OCI-LY7 (cell line): ENCODE results near the gene PPM1M. TPM values are rescaled to one million over a fixed set of nuclear protein-coding genes. Genes with fewer than 3 reads are reported as not detected.

Experiments used
- BruUV-seq: library from RNA; stranded (reverse); fragments of 400-500 nt; replicated peaks from 2 replicates; lab custom pipeline; 2021; lab: Mats Ljungman, UMichigan
- CTCF ChIA-PET: fragments of 300-600 bp; sonication (Branson Sonifier 250); formaldehyde crosslinking; loops from one replicate; lab custom pipeline; 2022; ENCODE audit warnings: antibody characterized with exemption; ENCODE audit not compliant: unreplicated experiment; lab: Charles Lee
- POLR2A ChIA-PET: fragments of 300-600 bp; sonication (Branson Sonifier 250); formaldehyde crosslinking; loops from one replicate; lab custom pipeline; 2022; ENCODE audit warnings: antibody characterized with exemption; lab: Charles Lee
- DNase-seq: peaks from one replicate; pipeline ENCODE4 v3.0.0-alpha.2; 2015; ENCODE audit warnings: low spot score
- H2AFZ ChIP-seq: fragments of 200-600 bp; sonication (generic), shearing (Covaris generic); 2 replicates; pipeline ENCODE4 v1.6.1; 2014; ENCODE audit warnings: mild to moderate bottlenecking, antibody characterized with exemption, low read length, moderate library complexity
- H3K27ac ChIP-seq: fragments of 200-600 bp; sonication (generic); 2 replicates; pipeline ENCODE4 v1.5.1; 2014; ENCODE audit warnings: mixed run types, low read depth, mild to moderate bottlenecking, moderate library complexity, low read length, inconsistent platforms; ENCODE audit not compliant: poor library complexity, severe bottlenecking
- H3K36me3 ChIP-seq: fragments of 200-600 bp; sonication (generic); 2 replicates; pipeline ENCODE4 v1.6.1; 2014; ENCODE audit warnings: mild to moderate bottlenecking, antibody characterized with exemption, low read length, moderate library complexity, mixed read lengths; ENCODE audit not compliant: insufficient read depth
- H3K4me1 ChIP-seq: fragments of 200-600 bp; sonication (generic); 2 replicates; pipeline ENCODE4 v1.5.1; 2014; ENCODE audit warnings: mild to moderate bottlenecking, low read length; ENCODE audit not compliant: insufficient read depth, poor library complexity, severe bottlenecking
- H3K4me2 ChIP-seq: fragments of 200-600 bp; sonication (generic); 2 replicates; pipeline ENCODE4 v1.6.1; 2014; ENCODE audit warnings: mild to moderate bottlenecking, low read length
- H3K4me3 ChIP-seq: fragments of 200-600 bp; sonication (generic); 2 replicates; pipeline ENCODE4 v1.5.1; 2014; ENCODE audit warnings: mild to moderate bottlenecking, low read depth, low read length; ENCODE audit not compliant: poor library complexity, severe bottlenecking
- H3K79me2 ChIP-seq: fragments of 200-600 bp; sonication (generic); 2 replicates; pipeline ENCODE4 v1.6.1; 2016; ENCODE audit warnings: low read depth, mild to moderate bottlenecking, low read length, moderate library complexity, mixed read lengths; ENCODE audit not compliant: insufficient read depth
- H3K9me2 ChIP-seq: fragments of 200-600 bp; sonication (generic); 2 replicates; pipeline ENCODE4 v1.6.1; 2016; ENCODE audit warnings: mild to moderate bottlenecking, low read length, mixed read lengths; ENCODE audit not compliant: insufficient read depth
- H3K9me3 ChIP-seq: fragments of 200-600 bp; sonication (generic); 2 replicates; pipeline ENCODE4 v1.6.1; 2014; ENCODE audit warnings: mild to moderate bottlenecking, mixed run types, low read length, mixed read lengths
- H4K20me1 ChIP-seq: fragments of 200-600 bp; sonication (generic); 2 replicates; pipeline ENCODE4 v1.6.1; 2014; ENCODE audit warnings: mild to moderate bottlenecking, antibody characterized with exemption, low read length, moderate library complexity, mixed read lengths; ENCODE audit not compliant: insufficient read depth
- EZH2phosphoT487 ChIP-seq: fragments of 200-600 bp; sonication (generic); IDR thresholded peaks from 2 replicates; pipeline ENCODE4 v1.6.1; 2018; ENCODE audit warnings: low read depth, borderline replicate concordance, mild to moderate bottlenecking, mixed run types, antibody characterized with exemption, low read length, moderate library complexity, mixed read lengths
- intact Hi-C: fragments of 100-400 bp; cut with micrococcal nuclease; formaldehyde crosslinking; loops from one replicate; pipeline ENCODE4 v1.10.0; 2022; ENCODE audit not compliant: unreplicated experiment
- total RNA-seq, 2 experiments: library from RNA; depleted of rRNA in 1 of 2; stranded (reverse); fragments of >200 nt in 1 of 2; shearing (Covaris generic) in 1 of 2; gene quantifications; 2 replicates each; pipeline ENCODE4 v1.2.3, GENCODE V29; 2014 to 2022
- TF ChIP-seq, protein P1 (sequence below): fragments of 200-600 bp; sonication (generic); conservative IDR thresholded peaks from 2 replicates; pipeline ENCODE4 v1.5.1; 2014; ENCODE audit warnings: mild to moderate bottlenecking, antibody characterized with exemption, low read length, moderate library complexity, mixed read lengths

The PPM1M gene
- total RNA-seq, 2 experiments from 2014 or later = 4.4 to 15.6 TPM

DNA sequence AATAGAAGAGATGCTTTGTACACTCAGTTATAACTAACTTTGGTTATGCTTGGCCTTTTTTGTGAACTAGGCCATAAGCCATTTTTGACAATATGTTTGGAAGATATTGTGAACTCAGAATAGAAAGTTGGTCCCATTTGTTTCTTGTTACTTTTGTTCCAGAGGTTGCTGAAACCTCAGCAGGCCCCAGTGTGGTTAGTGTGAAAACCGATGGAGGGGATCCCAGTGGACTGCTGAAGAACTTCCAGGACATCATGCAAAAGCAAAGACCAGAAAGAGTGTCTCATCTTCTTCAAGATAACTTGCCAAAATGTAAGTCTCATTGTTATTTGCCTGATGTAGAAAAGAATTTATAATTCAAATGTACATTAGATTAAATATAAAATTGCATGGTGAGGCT, 41.9 kb upstream of the PPM1M start:
- Histone ChIP-seq H3K36me3 (peaks cover 90% of the 10 kb centered on the region), H3K4me2 (no peak overlapping the region)

DNA sequence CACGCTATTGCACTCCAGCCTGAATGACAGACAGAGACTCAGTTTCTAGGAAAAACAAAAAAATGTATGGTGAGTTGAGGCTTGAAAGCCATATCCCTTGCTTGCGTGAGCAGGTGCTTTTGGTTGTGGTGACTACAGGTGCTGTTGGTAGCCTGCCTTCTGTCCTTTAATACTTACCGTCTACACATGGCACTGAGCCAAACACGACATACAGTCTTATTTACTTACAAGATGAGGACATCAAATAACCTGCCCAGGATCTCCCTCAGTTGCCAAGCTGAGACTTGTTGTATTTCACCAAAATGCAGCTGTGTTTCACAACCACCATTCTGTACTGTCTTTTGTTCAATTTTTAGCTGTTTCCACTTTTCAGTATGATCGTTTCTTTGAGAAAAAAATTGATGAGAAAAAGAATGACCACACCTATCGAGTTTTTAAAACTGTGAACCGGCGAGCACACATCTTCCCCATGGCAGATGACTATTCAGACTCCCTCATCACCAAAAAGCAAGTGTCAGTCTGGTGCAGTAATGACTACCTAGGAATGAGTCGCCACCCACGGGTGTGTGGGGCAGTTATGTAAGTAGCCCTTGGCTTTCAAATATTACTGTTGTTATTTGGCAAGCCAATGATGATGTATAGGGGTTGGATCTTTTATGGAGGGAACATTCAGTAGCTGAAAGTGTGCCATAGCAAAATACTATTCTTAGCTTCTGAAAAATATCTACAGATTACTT, 41.1 kb upstream of the PPM1M start:
- Histone ChIP-seq H3K9me3 (no peaks in the 10 kb centered on the region), H3K9me2 (no peaks in the 10 kb centered on the region), H3K79me2 (peaks cover 2% of the 10 kb centered on the region; the same call in 1 of the 2 replicates), H2AFZ (no peak overlapping the region), H3K27ac (no peak overlapping the region), H3K36me3 (peaks cover 94% of the 10 kb centered on the region), H4K20me1 (no peaks in the 10 kb centered on the region), H3K4me2 (no peak overlapping the region), H3K4me3 (no peak overlapping the region), H3K4me1 (peaks cover 14% of the 10 kb centered on the region)
- POLR2A ChIA-PET = interaction anchor here (1.8 kb wide), 1 partner anchor 21 kb away, joined by 8 read pairs; the partner anchor contains the start of gene TLR9
- CTCF ChIA-PET = no interaction called here
- intact Hi-C loops = no loop called here
- no TSS peak for BruUV-seq
- DNase-seq = no peak
- no peak for TF ChIP-seq EZH2phosphoT487
- TF ChIP-seq, protein P1, sequence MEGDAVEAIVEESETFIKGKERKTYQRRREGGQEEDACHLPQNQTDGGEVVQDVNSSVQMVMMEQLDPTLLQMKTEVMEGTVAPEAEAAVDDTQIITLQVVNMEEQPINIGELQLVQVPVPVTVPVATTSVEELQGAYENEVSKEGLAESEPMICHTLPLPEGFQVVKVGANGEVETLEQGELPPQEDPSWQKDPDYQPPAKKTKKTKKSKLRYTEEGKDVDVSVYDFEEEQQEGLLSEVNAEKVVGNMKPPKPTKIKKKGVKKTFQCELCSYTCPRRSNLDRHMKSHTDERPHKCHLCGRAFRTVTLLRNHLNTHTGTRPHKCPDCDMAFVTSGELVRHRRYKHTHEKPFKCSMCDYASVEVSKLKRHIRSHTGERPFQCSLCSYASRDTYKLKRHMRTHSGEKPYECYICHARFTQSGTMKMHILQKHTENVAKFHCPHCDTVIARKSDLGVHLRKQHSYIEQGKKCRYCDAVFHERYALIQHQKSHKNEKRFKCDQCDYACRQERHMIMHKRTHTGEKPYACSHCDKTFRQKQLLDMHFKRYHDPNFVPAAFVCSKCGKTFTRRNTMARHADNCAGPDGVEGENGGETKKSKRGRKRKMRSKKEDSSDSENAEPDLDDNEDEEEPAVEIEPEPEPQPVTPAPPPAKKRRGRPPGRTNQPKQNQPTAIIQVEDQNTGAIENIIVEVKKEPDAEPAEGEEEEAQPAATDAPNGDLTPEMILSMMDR = no peak

More for the DNA sequence above, 41.9 kb upstream of the PPM1M start:
- CTCF ChIA-PET = no interaction called here
- intact Hi-C loops = no loop called here
- H3K4me1 ChIP-seq = peaks cover 21% of the 10 kb centered on the region
- no peaks in the 10 kb centered on the region for H3K9me2 ChIP-seq
- BruUV-seq = no TSS peak
- no peak for DNase-seq
- TF ChIP-seq EZH2phosphoT487 = no peak
- TF ChIP-seq, protein P1 = no peak
- no peak overlapping the region for H2AFZ ChIP-seq
- POLR2A ChIA-PET = interaction anchor here (0.7 to 3.2 kb wide), 2 partner anchors 21 to 157 kb away, joined by 3 to 16 read pairs; partner anchors contain the start of gene TLR9
- H3K79me2 ChIP-seq = peaks cover 10% of the 10 kb centered on the region; the same call in 1 of the 2 replicates
- no peak overlapping the region for H3K4me3 ChIP-seq
- no peaks in the 10 kb centered on the region for H4K20me1 ChIP-seq
- H3K9me3 ChIP-seq = no peaks in the 10 kb centered on the region
- no peak overlapping the region for H3K27ac ChIP-seq
